Inflammatory macrophage treated with lipopolysaccharide for 4 hours (primary cell): ENCODE measurements around the gene FOSL1.

Experiments used
- DNase-seq: peaks from one replicate; pipeline ENCODE4 v3.0.0-alpha.2; 2020

FOSL1 gene

DNA sequence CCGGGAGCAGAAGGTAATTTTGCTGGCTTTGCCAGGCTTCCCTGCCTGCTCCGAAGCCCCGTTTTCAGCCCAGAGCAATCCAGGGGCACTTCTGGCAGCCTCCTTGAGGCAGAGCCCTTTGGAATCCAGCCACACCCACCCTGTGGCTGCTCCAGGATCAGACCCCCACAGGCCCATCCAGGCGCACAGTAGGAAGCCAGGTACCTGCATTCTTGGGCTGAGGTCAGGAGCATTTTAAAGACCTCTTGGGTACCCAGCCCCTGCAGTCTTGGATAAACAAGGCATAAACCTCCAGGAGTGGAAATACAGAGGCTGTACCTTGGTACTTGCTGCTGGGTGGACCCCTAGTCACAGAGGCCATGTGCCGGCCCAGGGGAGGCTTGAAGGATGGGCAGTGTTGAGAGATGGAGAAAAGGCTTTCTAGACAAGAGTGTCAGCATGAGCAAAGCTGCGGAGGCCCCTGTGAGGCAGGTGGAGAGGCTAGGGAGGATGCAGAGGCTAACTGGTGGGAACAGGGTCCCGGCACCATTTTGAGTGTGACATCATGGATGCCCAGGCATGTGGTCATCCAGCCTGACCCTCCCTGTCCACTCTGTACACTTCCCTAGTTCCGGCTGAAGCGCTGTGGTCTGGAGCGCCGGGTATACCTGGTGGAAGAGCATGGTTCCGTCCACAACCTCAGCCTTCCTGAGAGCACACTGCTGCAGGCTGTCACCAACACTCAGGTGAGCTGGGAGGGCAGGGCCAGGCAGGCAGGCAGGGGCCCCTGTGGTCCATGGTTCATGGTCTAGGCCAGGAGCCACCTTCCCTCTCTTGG lies 36.1 kb downstream of the FOSL1 start:
- no peak for DNase-seq

DNA sequence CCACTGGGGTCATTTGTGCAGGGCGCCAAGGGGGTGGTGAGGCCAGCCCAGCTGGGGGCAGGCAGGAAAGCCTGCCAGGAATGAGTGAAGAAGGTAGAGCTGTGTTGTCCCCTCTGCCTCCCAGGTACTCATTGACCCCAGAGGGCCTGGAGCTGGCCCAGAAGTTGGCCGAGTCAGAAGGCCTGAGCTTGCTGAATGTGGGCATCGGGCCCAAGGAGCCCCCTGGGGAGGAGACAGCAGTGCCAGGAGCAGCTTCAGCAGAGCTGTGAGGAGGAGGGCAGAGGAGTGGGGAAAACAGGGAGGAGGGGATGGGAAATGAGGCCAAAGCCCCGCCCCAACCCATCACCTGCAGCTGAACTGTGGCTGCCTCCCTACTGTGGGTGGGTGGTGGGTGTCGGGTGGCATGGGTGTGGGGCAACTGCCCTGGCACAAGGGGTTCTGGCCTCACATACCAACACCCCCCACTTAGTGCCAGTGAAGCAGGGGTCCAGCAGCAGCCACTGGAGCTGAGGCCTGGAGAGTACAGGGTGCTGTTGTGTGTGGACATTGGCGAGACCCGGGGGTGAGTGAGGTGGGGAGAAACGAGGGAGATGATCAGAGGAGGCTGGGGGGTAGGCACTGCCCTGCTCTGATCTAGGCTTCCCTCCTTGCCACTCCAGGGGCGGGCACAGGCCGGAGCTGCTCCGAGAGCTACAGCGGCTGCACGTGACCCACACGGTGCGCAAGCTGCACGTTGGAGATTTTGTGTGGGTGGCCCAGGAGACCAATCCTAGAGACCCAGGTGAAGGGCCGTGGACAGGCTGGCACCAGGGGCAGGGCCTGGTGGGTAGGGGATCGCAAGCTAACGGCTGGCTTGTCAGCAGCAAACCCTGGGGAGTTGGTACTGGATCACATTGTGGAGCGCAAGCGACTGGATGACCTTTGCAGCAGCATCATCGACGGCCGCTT lies 37.0 kb downstream of the FOSL1 start:
- no peak for DNase-seq

DNA sequence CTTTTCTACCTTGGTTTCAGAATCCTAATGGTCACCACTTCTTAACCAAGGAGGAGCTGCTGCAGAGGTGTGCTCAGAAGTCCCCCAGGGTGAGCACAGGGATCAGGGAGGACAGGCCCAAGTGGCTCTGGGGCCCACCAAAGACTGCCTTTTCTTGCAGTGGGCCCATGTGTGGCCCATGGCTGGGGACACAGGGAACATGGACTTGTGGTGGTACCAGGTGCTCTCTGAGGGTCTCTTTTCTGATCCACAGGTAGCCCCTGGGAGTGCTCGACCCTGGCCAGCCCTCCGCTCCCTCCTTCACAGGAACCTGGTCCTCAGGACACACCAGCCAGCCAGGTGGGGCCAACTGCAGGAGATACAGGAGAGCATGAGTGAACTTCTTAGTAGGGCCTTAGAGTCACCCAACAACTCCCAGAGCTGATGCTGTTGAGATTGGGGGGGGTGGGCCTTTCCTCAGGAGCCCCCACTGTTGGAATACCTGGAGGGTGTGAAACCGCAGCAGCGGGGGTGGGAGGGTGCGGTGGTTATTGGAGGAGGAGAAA lies 37.9 kb downstream of the FOSL1 start:
- no peak for DNase-seq

DNA sequence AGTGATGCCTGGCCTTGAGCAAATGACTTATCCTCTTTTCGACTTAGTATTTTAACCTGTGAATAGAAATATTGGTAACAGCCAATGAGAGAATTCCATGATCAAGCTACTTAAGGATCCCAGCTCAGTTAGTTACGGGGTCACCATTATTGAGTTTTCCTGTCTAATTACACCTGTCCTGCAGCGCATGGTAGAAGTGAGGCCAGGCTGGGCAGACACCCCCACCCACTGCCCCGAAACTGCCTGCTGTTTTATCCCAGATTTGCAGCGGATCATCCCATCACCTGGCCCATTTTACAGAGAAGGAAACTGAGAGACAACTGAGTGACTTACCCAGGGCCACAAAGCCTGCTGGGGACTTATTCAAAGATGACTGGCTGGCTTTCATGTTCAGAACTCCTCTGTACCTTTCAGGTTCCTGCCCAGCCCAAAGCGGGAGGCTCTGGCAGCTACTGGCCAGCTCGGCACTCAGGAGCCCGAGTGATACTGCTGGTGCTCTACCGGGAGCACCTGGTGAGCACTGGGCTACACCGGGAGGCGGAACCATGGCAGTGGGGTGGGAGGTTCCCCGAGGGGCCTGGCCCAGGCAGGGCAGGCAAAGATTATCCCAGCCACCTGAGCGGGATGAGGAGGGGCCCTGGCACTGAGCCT lies 38.5 kb downstream of the FOSL1 start:
- DNase-seq = no peak

DNA sequence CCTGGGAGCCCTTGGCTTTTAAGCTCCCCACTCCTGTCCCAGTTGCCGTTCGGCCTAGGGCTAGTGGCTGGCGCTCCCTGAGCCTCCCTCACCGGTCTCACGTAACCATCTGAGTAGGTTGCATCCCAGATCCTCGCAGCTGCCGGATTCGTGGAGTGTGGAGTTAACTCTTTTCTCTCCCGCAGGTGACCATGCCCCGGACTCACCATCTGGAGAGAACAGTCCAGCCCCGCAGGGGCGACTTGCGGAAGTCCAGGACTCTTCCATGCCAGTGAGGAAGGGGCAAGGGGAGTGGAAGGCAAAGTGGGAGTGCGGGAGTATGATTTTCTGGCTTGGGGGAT lies 39.1 kb downstream of the FOSL1 start:
- no peak for DNase-seq

DNA sequence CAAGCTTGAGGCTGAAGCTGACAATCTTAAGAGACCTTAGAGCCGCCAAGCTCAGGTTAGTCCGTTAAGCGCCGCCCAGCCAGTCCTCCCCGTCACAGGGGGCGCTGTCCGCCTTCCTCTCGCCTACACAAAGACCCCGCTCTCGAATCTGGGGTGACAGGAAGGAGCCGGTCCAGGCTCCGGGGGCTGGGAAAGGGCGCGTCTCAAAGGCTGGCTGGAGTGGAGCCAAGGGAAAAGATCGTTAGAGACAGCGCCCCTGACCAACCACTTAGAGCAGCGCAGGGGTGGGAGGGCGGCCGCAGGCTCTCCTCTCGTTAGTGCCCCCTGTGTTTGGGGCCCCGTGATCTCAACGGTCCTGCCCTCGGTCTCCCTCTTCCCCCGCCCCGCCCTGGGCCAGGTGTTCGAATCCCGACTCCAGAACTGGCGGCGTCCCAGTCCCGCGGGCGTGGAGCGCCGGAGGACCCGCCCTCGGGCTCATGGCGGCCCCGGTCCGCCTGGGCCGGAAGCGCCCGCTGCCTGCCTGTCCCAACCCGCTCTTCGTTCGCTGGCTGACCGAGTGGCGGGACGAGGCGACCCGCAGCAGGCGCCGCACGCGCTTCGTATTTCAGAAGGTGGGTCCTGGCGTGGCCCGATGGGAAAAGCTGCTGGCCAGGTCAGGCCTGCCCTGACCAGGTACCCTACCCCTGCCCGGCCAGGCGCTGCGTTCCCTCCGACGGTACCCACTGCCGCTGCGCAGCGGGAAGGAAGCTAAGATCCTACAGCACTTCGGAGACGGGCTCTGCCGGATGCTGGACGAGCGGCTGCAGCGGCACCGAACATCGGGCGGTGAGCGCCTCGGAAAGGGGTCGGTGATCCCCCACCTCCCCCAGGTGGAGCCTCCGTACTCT lies 39.7 kb downstream of the FOSL1 start, which contains the start of gene MUS81:
MUS81 (plus strand) TSS at position 156 of the 887 bp plus-strand sequence; CDS start at position 477, 321 bp downstream.
- peak; percentile 88 for DNase-seq

DNA sequence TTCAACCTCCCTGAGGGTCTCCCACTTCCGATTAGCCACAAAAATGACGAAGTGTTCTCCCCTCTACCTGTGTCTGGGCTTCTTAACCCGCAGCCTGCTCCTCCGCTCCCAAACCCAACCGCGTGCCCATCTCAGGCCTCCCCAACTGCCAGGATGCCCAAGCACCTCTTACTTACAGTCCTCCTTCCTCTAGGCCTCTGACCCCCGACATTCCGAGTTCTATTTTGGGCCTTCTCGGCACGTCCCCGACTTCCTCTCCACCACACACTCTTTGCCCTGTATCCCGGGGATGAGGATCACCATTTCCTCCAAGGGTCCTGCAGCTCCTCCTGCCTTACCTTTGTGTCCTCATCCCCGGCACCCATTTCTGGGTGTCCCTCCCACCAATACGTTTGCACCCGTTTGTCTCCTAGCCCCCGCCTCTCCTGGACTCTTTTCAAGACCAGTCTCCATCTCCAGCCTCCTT lies 40.3 kb downstream of the FOSL1 start:
- no peak for DNase-seq

DNA sequence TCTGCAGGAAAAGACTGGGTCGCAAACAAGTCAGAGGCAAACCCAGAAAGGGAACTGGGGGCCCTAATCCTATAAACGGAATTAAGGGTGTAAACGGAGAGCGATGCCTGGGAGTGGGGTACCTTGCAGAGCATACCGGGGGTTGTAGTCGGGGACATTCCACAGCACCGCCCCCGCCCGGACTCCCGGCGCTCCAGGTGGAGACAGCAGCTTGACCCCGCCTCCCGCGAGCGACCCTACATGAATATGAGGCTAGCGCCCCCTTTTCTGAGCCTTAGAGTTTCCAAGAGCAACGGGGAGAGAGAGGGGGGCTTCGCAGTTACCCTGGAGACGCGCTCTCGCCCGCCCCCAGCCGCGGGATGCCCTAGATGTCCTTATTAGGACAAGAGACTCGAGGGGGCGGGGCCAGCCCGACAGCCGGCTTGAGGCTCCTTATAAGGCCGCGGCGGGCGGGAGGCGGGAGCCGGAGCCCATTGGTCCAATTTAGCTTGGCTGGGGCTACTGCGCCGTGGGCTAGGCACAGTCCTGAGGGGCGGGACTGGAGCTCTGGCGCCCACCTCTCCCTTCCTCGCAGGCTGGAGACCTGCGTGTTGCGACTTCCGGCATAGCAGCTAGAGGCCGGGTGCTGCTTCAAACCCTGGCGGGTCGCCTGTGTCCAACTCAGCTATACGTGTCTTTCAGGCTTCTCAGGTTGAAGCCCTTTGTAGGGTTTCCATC lies 40.9 kb downstream of the FOSL1 start:
- peak; percentile 98 for DNase-seq

DNA sequence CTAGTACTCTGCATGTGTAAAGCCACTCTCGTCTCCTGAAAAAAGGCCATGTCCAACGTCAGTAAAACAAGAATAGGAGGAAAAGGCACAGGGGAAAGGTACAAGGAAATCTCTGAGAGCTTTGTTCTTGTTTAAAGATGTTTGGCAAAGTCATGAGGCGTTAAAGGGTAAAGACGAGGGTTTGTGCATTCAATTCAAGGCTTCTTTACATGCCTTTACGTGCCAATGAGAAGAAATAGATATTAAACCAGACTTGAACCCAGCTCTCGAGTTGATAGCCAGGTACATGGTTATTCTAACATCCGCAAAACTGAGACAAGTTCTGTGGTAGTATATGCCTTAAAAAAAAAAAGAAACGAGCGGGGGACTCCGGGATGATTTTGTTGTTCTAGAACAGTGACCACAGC lies 41.5 kb downstream of the FOSL1 start:
- DNase-seq = no peak

DNA sequence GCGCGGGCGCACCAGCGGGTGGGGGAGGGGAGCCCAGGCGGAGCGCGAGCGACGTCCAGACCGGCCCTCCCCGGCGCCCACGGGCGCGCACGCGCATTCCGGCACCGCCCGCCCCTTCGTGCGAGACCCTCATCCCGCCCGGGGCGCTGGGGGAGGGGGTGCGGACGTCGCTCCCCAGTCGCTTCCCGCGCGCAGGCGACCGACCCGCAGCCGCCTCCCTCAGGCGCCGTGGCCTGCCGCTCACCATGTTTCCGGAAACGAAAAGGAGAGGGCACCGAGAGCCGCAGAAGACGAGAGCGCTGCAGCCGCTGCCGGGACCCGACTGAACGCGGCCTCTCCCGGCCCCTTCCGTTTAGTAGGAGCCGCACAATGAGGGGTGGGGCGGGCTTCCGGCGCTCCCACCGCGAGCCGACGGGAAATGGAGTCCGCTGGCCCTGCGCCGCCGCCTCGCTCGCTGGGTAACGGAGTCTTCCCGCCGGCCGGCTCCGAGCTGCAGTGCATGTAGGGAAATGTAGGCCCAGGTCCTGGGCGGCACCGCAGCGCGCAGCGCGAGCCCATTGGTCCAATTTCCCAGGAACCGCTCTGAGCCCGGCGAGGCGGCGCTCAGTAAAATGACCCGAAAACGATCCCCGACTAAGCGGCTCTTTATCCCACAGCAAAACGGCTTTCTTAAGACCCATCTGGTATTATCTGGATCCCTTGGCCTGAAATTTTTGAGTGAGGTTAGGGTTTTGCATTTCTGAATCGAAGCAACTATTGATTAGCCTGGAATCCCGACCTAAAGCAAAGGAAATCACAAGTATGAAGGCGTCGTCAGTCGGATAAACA lies 42.1 kb downstream of the FOSL1 start, which contains the start of gene CFL1:
CFL1 (minus strand) TSS at position 328 of the 828 bp plus-strand sequence; CDS start at position 247, 81 bp downstream.
- peak; percentile 99 for DNase-seq

DNA sequence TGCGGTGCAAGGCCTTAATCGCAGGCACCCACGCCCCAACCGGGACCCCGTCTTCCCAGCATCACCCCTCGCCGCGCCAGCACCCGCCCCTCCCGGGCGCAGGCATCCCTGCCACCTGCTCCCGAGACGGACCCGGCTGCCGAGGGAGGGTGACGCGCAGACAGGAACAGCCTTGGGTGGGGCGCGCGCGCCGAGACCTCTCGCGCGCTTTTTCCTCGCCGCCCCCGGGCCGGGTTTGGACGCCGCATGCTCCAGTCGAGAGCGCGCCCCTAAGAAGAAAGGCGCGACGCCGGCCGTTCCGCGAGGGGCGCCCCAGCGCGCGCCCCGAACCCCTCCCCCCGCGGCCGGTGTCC lies 42.7 kb downstream of the FOSL1 start:
- DNase-seq = peak; percentile 11

DNA sequence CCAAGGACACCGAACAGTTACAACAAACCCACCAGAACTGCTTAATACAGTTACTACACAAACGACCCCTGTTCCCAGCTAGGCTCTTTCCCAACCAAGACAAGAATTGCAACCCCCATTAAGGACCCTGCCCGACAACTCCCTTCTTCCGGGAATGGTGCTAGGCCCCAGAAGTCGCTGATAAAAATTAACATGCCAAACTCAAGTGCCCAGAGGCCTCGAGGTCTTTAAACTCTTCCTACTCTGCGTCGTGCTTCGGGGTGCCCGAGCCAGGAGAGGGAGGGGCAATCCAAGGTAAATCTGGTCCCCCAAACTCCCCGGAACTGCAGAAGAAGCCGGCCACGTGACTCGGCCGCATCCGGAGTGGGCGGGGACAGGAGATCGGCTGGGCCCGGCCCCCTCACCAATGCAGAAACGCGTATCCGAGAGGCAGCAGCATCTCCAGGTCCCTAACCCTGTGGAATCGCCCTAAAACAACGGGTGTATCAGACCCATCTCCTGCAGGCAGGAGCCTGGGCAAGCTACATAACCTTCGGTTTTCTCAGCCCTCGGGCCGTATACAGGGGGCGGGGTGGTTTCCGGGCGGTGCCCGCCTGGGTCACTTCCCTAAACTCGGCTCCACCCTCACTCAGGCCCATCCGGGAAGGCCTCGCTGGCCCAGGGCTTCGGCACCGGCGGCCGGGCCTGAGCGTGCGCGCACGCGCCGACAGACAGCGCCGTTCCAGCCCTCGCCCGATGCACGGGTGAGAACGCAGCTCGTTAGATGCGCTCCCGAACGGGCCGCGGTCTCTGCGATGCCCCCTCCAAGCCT lies 43.3 kb downstream of the FOSL1 start:
- DNase-seq = peak; percentile 89

DNA sequence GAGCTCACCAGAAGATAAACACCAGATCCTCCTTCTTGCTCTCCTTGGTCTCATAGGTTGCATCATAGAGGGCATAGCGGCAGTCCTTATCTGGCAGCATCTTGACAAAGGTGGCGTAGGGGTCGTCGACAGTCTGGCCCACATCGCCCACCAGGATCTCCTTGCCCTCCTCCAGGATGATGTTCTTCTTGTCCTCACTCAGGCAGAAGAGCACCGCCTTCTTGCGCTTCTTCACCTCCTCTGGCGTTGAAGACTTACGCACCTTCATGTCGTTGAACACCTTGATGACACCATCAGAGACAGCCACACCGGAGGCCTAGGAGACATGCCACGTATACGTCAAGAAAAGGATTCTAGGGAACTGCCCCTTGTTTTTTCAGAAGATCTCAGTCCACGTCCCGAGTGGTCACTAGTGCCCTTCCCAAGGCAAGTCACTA lies 44.2 kb downstream of the FOSL1 start:
- no peak for DNase-seq

DNA sequence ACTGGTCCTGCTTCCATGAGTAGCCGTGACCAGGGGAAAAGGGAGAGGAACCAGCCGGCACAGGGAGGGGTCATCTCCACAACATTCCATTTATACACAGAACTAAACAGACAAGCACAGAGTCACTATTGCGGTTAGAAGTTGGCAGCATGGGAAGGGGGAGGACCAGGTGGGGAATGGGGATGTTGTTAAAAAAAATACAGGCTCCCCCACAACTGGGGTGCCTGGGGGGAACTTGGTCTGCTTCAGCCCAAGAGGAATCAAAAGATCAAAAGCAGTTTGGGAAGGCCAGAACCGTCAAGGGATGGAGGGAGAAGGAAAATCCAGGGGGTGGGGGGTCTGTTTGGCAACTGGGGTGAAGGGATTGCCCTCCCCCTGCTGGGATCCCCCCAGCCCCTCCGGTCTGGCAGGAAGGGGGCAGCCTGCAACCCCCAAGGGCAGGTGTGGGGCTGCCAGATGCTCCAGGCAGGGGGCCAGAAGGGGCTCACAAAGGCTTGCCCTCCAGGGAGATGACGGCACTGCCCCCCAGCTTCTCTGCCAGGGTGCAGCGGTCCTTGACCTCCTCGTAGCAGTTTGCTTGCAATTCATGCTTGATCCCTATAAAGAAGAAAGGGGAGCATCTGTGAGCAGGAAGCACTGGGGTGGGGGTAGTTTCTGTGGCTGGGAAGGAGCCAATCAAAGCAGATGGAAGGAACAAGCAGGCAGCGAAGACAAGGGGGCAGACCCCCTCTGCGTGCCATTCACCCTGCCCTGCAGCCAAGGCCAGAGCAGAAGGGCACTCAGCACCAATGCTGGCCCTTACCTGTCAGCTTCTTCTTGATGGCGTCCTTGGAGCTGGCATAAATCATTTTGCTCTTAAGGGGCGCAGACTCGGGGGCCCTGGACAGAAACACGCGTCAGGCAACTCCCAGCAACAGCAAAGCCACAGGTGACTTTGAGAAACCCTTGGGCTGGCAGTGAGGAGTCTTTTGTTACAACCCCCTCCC lies 45.0 kb downstream of the FOSL1 start:
- no peak for DNase-seq

DNA sequence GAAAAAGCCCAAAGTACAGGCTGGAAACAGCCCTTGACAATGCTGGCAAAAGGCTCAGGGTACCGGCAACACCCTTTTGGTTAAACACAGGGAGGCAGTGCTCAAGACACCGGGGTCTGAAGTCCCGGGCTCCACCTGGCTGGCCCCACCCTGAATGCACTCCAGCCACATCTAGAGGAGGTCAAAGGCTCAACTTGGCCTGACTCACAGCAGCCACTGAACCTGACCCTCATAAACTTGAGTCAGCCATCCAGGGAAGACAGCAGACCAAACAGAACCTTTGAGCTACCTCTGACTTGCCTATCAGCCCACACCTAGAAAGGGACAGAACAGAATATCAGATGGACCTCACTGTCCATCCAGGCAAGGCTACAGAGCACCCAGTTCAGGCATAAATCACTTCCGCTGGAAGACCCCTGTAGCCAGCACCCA lies 46.0 kb downstream of the FOSL1 start:
- no peak for DNase-seq

DNA sequence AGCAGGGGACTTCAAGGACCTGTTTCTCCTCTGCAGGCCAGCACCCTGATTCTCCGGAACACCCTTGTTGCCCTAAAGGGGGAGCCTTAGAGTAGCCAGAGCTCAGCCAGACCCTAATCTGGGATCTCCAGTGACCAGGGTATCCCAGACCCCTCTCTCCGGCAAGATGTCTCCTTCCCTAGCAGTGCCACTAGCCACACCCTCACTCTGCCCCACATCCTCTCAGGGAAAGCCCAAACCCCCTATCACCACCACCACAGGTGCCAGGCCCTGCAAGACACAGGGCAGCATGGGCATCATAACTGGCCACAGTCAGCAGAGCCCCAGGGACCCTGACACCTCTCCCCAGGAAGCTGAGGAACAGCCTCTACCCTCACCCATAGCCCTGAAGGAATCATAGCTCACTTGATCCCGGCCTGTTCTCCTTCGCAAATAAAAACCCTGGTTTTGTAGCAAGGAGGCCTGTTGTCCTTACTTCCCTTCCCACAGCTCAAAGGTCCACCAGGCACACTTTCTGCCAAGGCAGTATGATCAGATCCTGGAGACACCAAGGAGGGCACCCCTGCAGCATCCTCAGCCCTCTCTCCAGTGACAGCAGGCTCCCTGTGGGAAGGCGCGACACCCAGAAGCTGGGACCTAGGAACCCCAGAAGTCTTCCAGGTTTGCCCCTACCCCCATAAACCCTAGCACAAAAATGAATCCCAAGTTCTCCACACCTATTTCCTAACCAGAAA lies 46.8 kb downstream of the FOSL1 start:
- no peak for DNase-seq
